GM12864 (cell line): Measurements from ENCODE around the gene GALNTL6.

ENCODE experiments used
- DNase-seq: peaks from one replicate; pipeline ENCODE4 v3.0.0-alpha.2; 2011; ENCODE audit warnings: low read depth
- H3K4me3 ChIP-seq: 2 replicates; pipeline ENCODE4 v1.5.1; 2011; ENCODE audit warnings: mild to moderate bottlenecking, low read depth, low read length, control low read depth
- CTCF ChIP-seq: IDR thresholded peaks from 2 replicates; pipeline ENCODE4 v1.5.1; 2011; ENCODE audit warnings: low read depth, mild to moderate bottlenecking, moderate library complexity, low read length, control low read depth, inconsistent platforms; ENCODE audit errors: missing control alignments

Gene GALNTL6

GRCh38 chr4:173056271-173056670 lies 1243.1 kb downstream of the GALNTL6 start:
- TF ChIP-seq CTCF = no peak
- no peak overlapping the region for H3K4me3 ChIP-seq
- DNase-seq = no peak

DNA sequence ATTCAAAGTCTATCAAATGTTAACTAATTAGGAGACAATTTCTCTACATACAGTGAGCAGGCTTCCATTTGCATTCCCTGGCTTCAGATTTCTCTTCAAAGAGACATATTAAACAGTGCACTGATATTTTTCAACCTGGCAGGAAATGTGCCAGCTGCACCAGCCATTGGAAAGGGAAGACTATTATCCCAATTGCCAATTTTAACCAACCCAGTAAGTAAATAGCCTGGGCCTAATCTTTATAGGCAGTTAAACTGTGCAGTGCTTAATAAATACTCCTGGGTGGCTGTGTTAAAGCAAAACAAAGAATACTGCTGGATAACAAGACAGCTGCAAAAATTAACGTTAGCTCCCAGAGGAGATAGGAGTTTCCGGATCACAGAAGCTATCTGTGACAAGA lies 1243.5 kb downstream of the GALNTL6 start:
- no peak for DNase-seq

DNA sequence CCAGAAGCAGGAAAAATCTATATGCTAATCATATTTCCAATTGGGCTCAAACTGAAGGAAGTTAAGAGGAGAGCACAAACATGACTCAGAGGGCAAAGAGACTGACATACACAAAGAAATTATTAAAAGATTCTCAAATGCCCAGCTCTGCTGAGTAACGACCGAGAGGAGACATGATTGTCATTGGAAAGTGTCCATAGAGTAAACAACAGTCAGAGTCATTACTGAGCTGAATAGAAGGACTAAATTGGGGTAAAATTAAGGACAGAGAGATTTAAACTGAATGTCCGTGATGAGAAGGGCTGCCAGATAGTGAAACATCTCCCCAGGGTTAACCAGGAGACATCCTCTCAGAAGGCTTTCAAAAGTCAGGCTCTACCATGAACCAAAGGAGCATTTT lies 1244.2 kb downstream of the GALNTL6 start:
- DNase-seq = no peak
- H3K4me3 ChIP-seq = no peak overlapping the region
- TF ChIP-seq CTCF = no peak

More for the DNA sequence above, 1243.5 kb downstream of the GALNTL6 start:
- no peak overlapping the region for H3K4me3 ChIP-seq
- no peak for TF ChIP-seq CTCF

- TF ChIP-seq CTCF = no peak
- DNase-seq = no peak
- H3K4me3 ChIP-seq = no peak overlapping the region
These were observed 1244.7 kb downstream of the GALNTL6 start for GRCh38 chr4:173057901-173058300.

DNA sequence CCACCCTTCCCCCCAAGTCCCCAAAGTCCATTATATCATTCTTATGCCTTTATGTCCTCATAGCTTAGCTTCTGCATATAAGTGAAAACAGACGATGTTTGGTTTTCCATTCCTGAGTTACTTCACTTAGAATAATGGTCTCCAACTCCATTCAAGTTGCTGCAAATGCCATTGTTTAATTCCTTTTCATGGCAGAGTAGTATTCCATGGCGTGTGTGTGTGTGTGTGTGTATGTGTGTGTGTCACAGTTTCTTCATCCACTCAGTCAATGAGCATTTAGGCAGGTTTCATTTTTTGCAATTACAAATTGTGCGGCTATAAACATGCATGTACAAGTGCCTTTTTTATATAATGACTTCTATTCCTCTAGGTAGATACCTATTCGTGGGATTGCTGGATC lies 1248.0 kb downstream of the GALNTL6 start:
- no peak for DNase-seq
- no peak for TF ChIP-seq CTCF
- no peak overlapping the region for H3K4me3 ChIP-seq

DNA sequence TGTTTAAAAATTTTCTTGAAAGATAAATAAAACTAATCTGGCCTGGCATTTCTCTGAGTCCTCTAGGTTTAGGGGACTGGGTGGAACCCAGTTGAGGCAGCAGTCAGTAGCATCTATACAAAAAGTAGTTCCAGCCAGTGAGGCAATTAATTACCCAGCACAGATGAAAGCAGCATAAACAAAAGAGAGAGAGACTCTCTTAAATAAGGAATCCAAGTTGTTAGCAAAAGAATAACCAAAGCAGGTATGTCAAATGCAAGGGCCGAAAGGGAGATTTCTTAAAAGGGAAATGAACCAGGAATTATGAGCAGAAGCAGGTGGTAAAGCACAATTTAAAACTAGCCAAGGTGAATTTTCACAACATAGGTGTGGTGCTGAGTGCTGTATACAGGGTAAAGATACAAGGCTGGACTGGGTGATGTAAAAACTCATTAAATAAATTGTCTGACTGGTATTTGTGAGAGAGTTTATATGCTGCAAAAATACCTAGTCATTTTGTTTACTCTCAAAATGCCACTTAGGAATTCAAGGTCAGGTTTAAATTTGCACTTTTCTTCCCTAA lies 1260.8 kb downstream of the GALNTL6 start:
- H3K4me3 ChIP-seq = no peak overlapping the region
- no peak for DNase-seq
- no peak for TF ChIP-seq CTCF

- H3K4me3 ChIP-seq = no peak overlapping the region
- no peak for TF ChIP-seq CTCF
- no peak for DNase-seq
These were observed 1261.3 kb downstream of the GALNTL6 start for GRCh38 chr4:173074501-173074946.
